Panc1 (cell line): ENCODE measurements around the gene DEPDC5. TPM values are rescaled to one million over a fixed set of nuclear protein-coding genes. Genes with fewer than 3 reads are reported as not detected.

Experiments used
- ATAC-seq: fragments of 200-7000 bp; cut with Tn5 transposase; 2 replicates; pipeline ENCODE4 v1.9.1; 2020; ENCODE audit warnings: mild to moderate bottlenecking, moderate library complexity
- BruUV-seq: library from RNA; stranded (reverse); fragments of 400-500 nt; replicated peaks from 2 replicates; lab custom pipeline; 2021; lab: Mats Ljungman, UMichigan
- CTCF ChIA-PET: fragments of 300-600 bp; sonication (Branson Sonifier 250); formaldehyde crosslinking; loops from one replicate; lab custom pipeline; 2022; ENCODE audit warnings: antibody characterized with exemption; lab: Charles Lee
- POLR2A ChIA-PET: fragments of 300-600 bp; sonication (Branson Sonifier 250); formaldehyde crosslinking; loops from one replicate; lab custom pipeline; 2022; ENCODE audit warnings: antibody characterized with exemption; lab: Charles Lee
- DNase-seq: peaks from one replicate; pipeline ENCODE4 v3.0.0-alpha.2; 2010; ENCODE audit warnings: low read depth, low spot score
- H3K27ac ChIP-seq: 2 replicates; pipeline ENCODE4 v1.5.1; 2011; ENCODE audit warnings: mild to moderate bottlenecking, low read length, inconsistent platforms
- H3K27me3 ChIP-seq: fragments of 200-500 bp; sonication (Bioruptor generic); 2 replicates; pipeline ENCODE4 v1.6.0; 2014; ENCODE audit warnings: low read length, inconsistent platforms; ENCODE audit not compliant: control insufficient read depth, insufficient read depth
- H3K36me3 ChIP-seq: fragments of 200-500 bp; sonication (Bioruptor generic); 2 replicates; pipeline ENCODE4 v1.5.1; 2014; ENCODE audit warnings: inconsistent platforms, mild to moderate bottlenecking, low read length, moderate library complexity; ENCODE audit not compliant: control insufficient read depth, insufficient read depth
- H3K4me1 ChIP-seq: 2 replicates; pipeline ENCODE4 v1.5.1; 2011; ENCODE audit warnings: inconsistent platforms, mild to moderate bottlenecking, low read length, moderate library complexity; ENCODE audit not compliant: control insufficient read depth, insufficient read depth
- H3K4me3 ChIP-seq, 2 experiments: 2 replicates each; pipeline ENCODE4 v1.5.1; 2011 to 2012; ENCODE audit warnings: low read depth in 2 of 2, low read length in 2 of 2, mild to moderate bottlenecking in 2 of 2, inconsistent platforms in 1 of 2, moderate library complexity in 1 of 2
- H3K9me3 ChIP-seq: fragments of 200-500 bp; sonication (Bioruptor generic); 2 replicates; pipeline ENCODE4 v1.5.1; 2014; ENCODE audit warnings: low read depth, mild to moderate bottlenecking, inconsistent platforms, low read length, moderate library complexity; ENCODE audit not compliant: control insufficient read depth, insufficient read depth
- CTCF ChIP-seq: fragments of 450-650 bp; IDR thresholded peaks from 2 replicates; pipeline ENCODE4 v1.5.1; 2017; ENCODE audit warnings: mild to moderate bottlenecking
- POLR2AphosphoS5 ChIP-seq: IDR thresholded peaks from 2 replicates; pipeline ENCODE4 v1.6.1; 2012; ENCODE audit warnings: mild to moderate bottlenecking, low read depth, low read length, moderate library complexity
- REST ChIP-seq, 2 experiments: IDR thresholded peaks; 2 replicates each; pipeline ENCODE4 v1.6.1; 2011 to 2012; ENCODE audit warnings: low read depth in 2 of 2, control low read depth in 1 of 2, low read length in 1 of 2, mild to moderate bottlenecking in 1 of 2, moderate library complexity in 1 of 2; ENCODE audit not compliant: insufficient read depth in 1 of 2
- SIN3A ChIP-seq: IDR thresholded peaks from 2 replicates; pipeline ENCODE4 v1.6.1; 2012; ENCODE audit warnings: low read depth, mild to moderate bottlenecking, low read length, moderate library complexity, borderline replicate concordance; ENCODE audit not compliant: insufficient read depth
- TCF7L2 ChIP-seq: IDR thresholded peaks from 2 replicates; pipeline ENCODE4 v1.6.1; 2011; ENCODE audit warnings: mild to moderate bottlenecking, low read depth, low read length, inconsistent platforms
- in situ Hi-C: cut with HindIII; loops from 2 replicates; pipeline ENCODE4 v1.10.0; 2016; ENCODE audit warnings: low sequenced_read_pairs, low pct_unique_long_range_greater_than_20kb
- intact Hi-C: fragments of 100-400 bp; cut with micrococcal nuclease; formaldehyde crosslinking; loops from one replicate; pipeline ENCODE4 v1.10.0; 2022; ENCODE audit not compliant: unreplicated experiment
- total RNA-seq: library from RNA; stranded (reverse); gene quantifications from one replicate; pipeline ENCODE4 v1.2.1, GENCODE V29; 2021; ENCODE audit not compliant: unreplicated experiment

DEPDC5 gene
- total RNA-seq, 1 experiment from 2014 or later: 20.2 TPM

DNA sequence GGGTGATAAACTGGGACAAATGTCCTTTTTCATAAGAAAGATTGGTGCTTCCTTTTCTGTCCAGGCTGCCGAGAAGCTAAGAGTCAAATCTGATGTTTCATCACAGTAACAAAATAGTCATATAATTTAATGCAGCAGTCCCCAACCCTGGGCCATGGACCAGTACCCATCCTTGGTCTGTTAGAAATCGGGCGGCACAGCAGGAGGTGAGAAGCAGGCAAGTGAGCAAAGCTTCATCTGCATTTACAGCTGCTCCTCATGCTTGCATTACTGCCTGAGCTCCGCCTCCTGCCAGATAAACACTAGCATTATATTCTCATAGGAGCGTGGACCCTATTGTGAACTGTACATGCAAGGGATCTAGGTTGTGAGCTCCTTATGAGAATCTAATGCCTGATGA lies 30.1 kb upstream of the DEPDC5 start:
- ChIA-PET CTCF (no interaction called here), POLR2A (no interaction called here)
- no TSS peak for BruUV-seq

GRCh38 chr22:31726692-31727091 lies 27.1 kb upstream of the DEPDC5 start:
- TF ChIP-seq TCF7L2 (no peak), CTCF (no peak), SIN3A (no peak), REST (IDR thresholded peaks at IDR 0.05; ENCODE audit: insufficient read depth in 1 of 2, low read depth in 2 of 2, low read length in 1 of 2) (no peak), POLR2AphosphoS5 (no peak)
- BruUV-seq: no TSS peak
- Histone ChIP-seq H3K36me3 (no peaks in the 10 kb centered on the region), H3K4me1 (no peaks in the 10 kb centered on the region), H3K27ac (no peak overlapping the region), H3K4me3 (no peak overlapping the region), H3K27me3 (no peaks in the 10 kb centered on the region), H3K9me3 (no peaks in the 10 kb centered on the region)
- POLR2A ChIA-PET: no interaction called here
- CTCF ChIA-PET: no interaction called here
- ATAC-seq (no peak), DNase-seq (no peak)
- in situ Hi-C loops (no loop called here), intact Hi-C loops (no loop called here)

More for the DNA sequence above, 30.1 kb upstream of the DEPDC5 start:
- TF ChIP-seq TCF7L2 (no peak), REST (IDR thresholded peaks at IDR 0.05; ENCODE audit: insufficient read depth in 1 of 2, low read depth in 2 of 2, low read length in 1 of 2) (no peak)
- in situ Hi-C loops: loop anchor here (25.0 kb wide), 1 partner anchor 239 kb away; no protein-coding TSS in a partner anchor
- no peak overlapping the region for H3K27ac ChIP-seq
- no peaks in the 10 kb centered on the region for H3K27me3 ChIP-seq
- no peaks in the 10 kb centered on the region for H3K4me1 ChIP-seq
- intact Hi-C loops: no loop called here
- H3K9me3 ChIP-seq: no peaks in the 10 kb centered on the region
- H3K4me3 ChIP-seq: no peak overlapping the region
- ATAC-seq (no peak), DNase-seq (no peak)
- H3K36me3 ChIP-seq: no peaks in the 10 kb centered on the region; the same call in 1 of the 2 replicates
